HepG2 (cell line): ENCODE measurements around the gene SYMPK. TPM values are rescaled to one million over a fixed set of nuclear protein-coding genes. Genes with fewer than 3 reads are reported as not detected.
A peak's percentile ranks its signal among the peaks of the same experiment; 100 is the strongest.

Experiments used
- ATF4 ChIP-seq, 2 experiments: fragments of 450-650 bp in 1 of 2; sonication (generic) in 1 of 2; formaldehyde crosslinking; IDR thresholded peaks; 2 replicates each; pipeline versions ENCODE4 v1.5.0 to v1.8.0; 2020 to 2022; ENCODE audit warnings: mild to moderate bottlenecking in 1 of 2, missing genetic modification reagents in 1 of 2
- CREB1 ChIP-seq, 2 experiments: fragments of 450-650 bp in 1 of 2; IDR thresholded peaks; 2 replicates each; pipeline ENCODE4 v1.6.1; 2016 to 2017; ENCODE audit warnings: control low read depth in 1 of 2, mild to moderate bottlenecking in 1 of 2, missing compliant biosample characterization in 1 of 2, missing genetic modification characterization in 1 of 2
- ELF4 ChIP-seq: sonication (generic); formaldehyde crosslinking; IDR thresholded peaks from 2 replicates; pipeline ENCODE4 v1.5.0; 2020; ENCODE audit warnings: missing genetic modification reagents, mild to moderate bottlenecking, moderate library complexity, borderline replicate concordance
- FUBP1 ChIP-seq: sonication (generic); formaldehyde crosslinking; IDR thresholded peaks from 2 replicates; pipeline ENCODE4 v1.5.1; 2020; ENCODE audit warnings: missing genetic modification reagents, mild to moderate bottlenecking, borderline replicate concordance
- GLMP ChIP-seq: sonication (generic); formaldehyde crosslinking; IDR thresholded peaks from 2 replicates; pipeline ENCODE4 v1.9.0; 2021; ENCODE audit warnings: missing genetic modification reagents, mild to moderate bottlenecking, borderline replicate concordance
- IRX3 ChIP-seq: sonication (generic); formaldehyde crosslinking; IDR thresholded peaks from 2 replicates; pipeline ENCODE4 v1.8.1; 2023; ENCODE audit warnings: mild to moderate bottlenecking, low read depth, missing genetic modification reagents, borderline replicate concordance
- PRDM10 ChIP-seq: sonication (generic); formaldehyde crosslinking; IDR thresholded peaks from 2 replicates; pipeline ENCODE4 v1.4.0; 2020; ENCODE audit warnings: low read depth, missing genetic modification reagents
- ZBTB26 ChIP-seq: IDR thresholded peaks from 2 replicates; pipeline ENCODE4 v1.6.1; 2016; ENCODE audit warnings: missing compliant biosample characterization, missing genetic modification reagents, borderline replicate concordance
- ZNF530 ChIP-seq: sonication (generic); formaldehyde crosslinking; IDR thresholded peaks from 2 replicates; pipeline ENCODE4 v1.5.0; 2020; ENCODE audit warnings: low read depth, mild to moderate bottlenecking, missing genetic modification reagents
- ZNF574 ChIP-seq: sonication (generic); formaldehyde crosslinking; IDR thresholded peaks from 2 replicates; pipeline ENCODE4 v1.4.0; 2020; ENCODE audit warnings: missing genetic modification reagents
- ZNF615 ChIP-seq: sonication (generic); formaldehyde crosslinking; IDR thresholded peaks from 2 replicates; pipeline ENCODE4 v1.5.0; 2020; ENCODE audit warnings: mild to moderate bottlenecking, missing genetic modification reagents, borderline replicate concordance
- ZNF740 ChIP-seq: sonication (generic); formaldehyde crosslinking; IDR thresholded peaks from 2 replicates; pipeline ENCODE4 v1.4.0; 2020; ENCODE audit warnings: missing genetic modification reagents
- polyA plus RNA-seq, 8 experiments: library from polyadenylated mRNA; depleted of rRNA in 3 of 8; stranded (reverse) in 7 of 8; unstranded in 1 of 8; fragments of >200 nt; fragmentation: Illumina TruSeq in 4 of 8; extraction: Trizol in 4 of 8; gene quantifications; 2 replicates each; pipeline versions ENCODE4 v1.2.1 to v1.2.3, GENCODE V29; 2011 to 2016; ENCODE audit warnings: low read depth in 4 of 8, missing spikeins in 1 of 8, mixed read lengths in 1 of 8; ENCODE audit not compliant: insufficient read depth in 1 of 8
- total RNA-seq, 5 experiments: library from RNA; depleted of rRNA; stranded (reverse); fragments of >200 nt; fragmentation: Illumina TruSeq; extraction: Trizol; gene quantifications; 2 replicates each; pipeline ENCODE4 v1.2.3, GENCODE V29; 2016; ENCODE audit warnings: low read depth in 1 of 5

SYMPK gene
- total and polyA plus RNA-seq, 2 of the 13 experiments (the other 11 are each of a cell fraction or from before 2014, with no cell fraction given), result 21.9 to 55.7 TPM

GRCh38 chr19:45768984-45769782 lies 93.8 kb downstream of the SYMPK start, which contains the start of gene SIX5 (continued):
- TF ChIP-seq ATF4 (CRISPR knock-in tag; IDR thresholded peaks at IDR 0.05), result peak in 1 of 2 experiments; percentile 81; a peak in 2 of 4 replicates
- TF ChIP-seq ZBTB26 (CRISPR knock-in tag), result no peak; the same call in none of the 2 replicates
- TF ChIP-seq IRX3 (CRISPR knock-in tag), result no peak
- TF ChIP-seq ZNF530, result no peak
- TF ChIP-seq GLMP (CRISPR knock-in tag), result no peak
- TF ChIP-seq ELF4 (CRISPR knock-in tag), result peak; percentile 77; the same call in 1 of the 2 replicates
- peak; percentile 59 for TF ChIP-seq CREB1 (IDR thresholded peaks at IDR 0.05)
- TF ChIP-seq CREB1 (CRISPR knock-in tag; IDR thresholded peaks at IDR 0.05), result no peak
- TF ChIP-seq ZNF740 (CRISPR knock-in tag), result peak; percentile 86
- TF ChIP-seq PRDM10 (CRISPR knock-in tag), result 0 out of 2 replicates have a peak, but pooled peaks have one; percentile 42
- no peak for TF ChIP-seq ZNF615
- peak; percentile 82 for TF ChIP-seq ZNF574
- no peak for TF ChIP-seq FUBP1
